Uterus (tissue), 4 donors: Measurements from ENCODE around the gene TMEM87A. TPM values are rescaled to one million over a fixed set of nuclear protein-coding genes. Genes with fewer than 3 reads are reported as not detected.

ENCODE experiments used
- DNase-seq, 2 donors: peaks; one replicate each; pipeline ENCODE4 v3.0.0-alpha.2; 2019 to 2020
- H3K27ac ChIP-seq, 2 donors: fragments of 200-600 bp; sonication (generic); 1 replicate in 1 of 2; 2 replicates in 1 of 2; pipeline ENCODE4 v1.5.1; 2016 to 2018
- H3K27me3 ChIP-seq, 2 donors: fragments of 200-600 bp; sonication (generic); one replicate each; pipeline ENCODE4 v1.5.1; 2018 to 2019; ENCODE audit warnings: control low read depth in 1 of 2
- H3K36me3 ChIP-seq, 2 donors: fragments of 200-600 bp; sonication (generic); one replicate each; pipeline ENCODE4 v1.5.1; 2019; ENCODE audit warnings: control low read depth in 1 of 2
- H3K4me1 ChIP-seq, 2 donors: fragments of 200-600 bp; sonication (generic); one replicate each; pipeline ENCODE4 v1.5.1; 2018 to 2019; ENCODE audit warnings: control low read depth in 1 of 2
- H3K4me3 ChIP-seq, 2 donors: fragments of 200-600 bp; sonication (generic); 1 replicate in 1 of 2; 2 replicates in 1 of 2; pipeline ENCODE4 v1.5.1; 2018 to 2019; ENCODE audit warnings: mild to moderate bottlenecking in 1 of 2
- H3K9me3 ChIP-seq, 2 donors: fragments of 200-600 bp; sonication (generic); one replicate each; pipeline ENCODE4 v1.5.1; 2019; ENCODE audit warnings: control low read depth in 1 of 2
- CTCF ChIP-seq, 4 experiments: fragments of 200-600 bp in 2 of 4; fragments of 450-650 bp in 2 of 4; sonication (generic) in 2 of 4; IDR thresholded peaks; one replicate each; pipeline ENCODE4 v1.5.1; 2016 to 2019; ENCODE audit warnings: antibody characterized with exemption in 4 of 4, mild to moderate bottlenecking in 2 of 4, moderate library complexity in 1 of 4
- POLR2A ChIP-seq, 2 donors: fragments of 450-650 bp; IDR thresholded peaks; one replicate each; pipeline ENCODE4 v1.6.1; 2016; ENCODE audit warnings: antibody characterized with exemption in 2 of 2, mild to moderate bottlenecking in 1 of 2, moderate library complexity in 1 of 2
- intact Hi-C: fragments of 100-400 bp; cut with DNase I; formaldehyde crosslinking; loops from one replicate; pipeline ENCODE4 v1.15.1; 2023; ENCODE audit warnings: low total_unique reads
- total RNA-seq, 4 donors: library from RNA; depleted of rRNA in 3 of 4; stranded (reverse); fragments of >200 nt in 3 of 4; gene quantifications; one replicate each; pipeline versions ENCODE4 v1.1.0 to v1.2.4, GENCODE V29; 2014 to 2023
- donor health status: DM: yes; HTN: yes; CAD: no.

TMEM87A gene
- total RNA-seq, 4 donors from 2014 or later = 25.4 to 96.5 (median 66.6) TPM

GRCh38 chr15:42215913-42216829 lies 57.1 kb downstream of the TMEM87A start:
- Histone ChIP-seq H3K27me3 (no peaks in the 10 kb centered on the region), H3K4me3 (no peak overlapping the region), H3K27ac (no peak overlapping the region), H3K9me3 (no peaks in the 10 kb centered on the region), H3K4me1 (no peaks in the 10 kb centered on the region), H3K36me3 (no peaks in the 10 kb centered on the region)
- DNase-seq = no peak
- TF ChIP-seq CTCF (IDR thresholded peaks at IDR 0.05) (no peak), POLR2A (IDR thresholded peaks at IDR 0.05) (no peak)
- intact Hi-C loops = no loop called here

- intact Hi-C loops = no loop called here
- TF ChIP-seq CTCF (IDR thresholded peaks at IDR 0.05) (no peak), POLR2A (IDR thresholded peaks at IDR 0.05) (no peak)
- H3K9me3 ChIP-seq = no peaks in the 10 kb centered on the region
- DNase-seq = no peak
- H3K4me3 ChIP-seq = no peak overlapping the region
- H3K27me3 ChIP-seq = no peaks in the 10 kb centered on the region
- no peak overlapping the region for H3K27ac ChIP-seq
- no peaks in the 10 kb centered on the region for H3K36me3 ChIP-seq
- H3K4me1 ChIP-seq = no peaks in the 10 kb centered on the region
Observed at GRCh38 chr15:42214600-42214999, 58.6 kb downstream of the TMEM87A start.

- intact Hi-C loops = no loop called here
- Histone ChIP-seq H3K27me3 (no peaks in the 10 kb centered on the region), H3K4me3 (no peak overlapping the region), H3K27ac (no peak overlapping the region), H3K4me1 (no peaks in the 10 kb centered on the region), H3K9me3 (no peaks in the 10 kb centered on the region), H3K36me3 (no peaks in the 10 kb centered on the region)
- TF ChIP-seq CTCF (IDR thresholded peaks at IDR 0.05) = no peak
- TF ChIP-seq POLR2A (IDR thresholded peaks at IDR 0.05) = no peak
- no peak for DNase-seq
Observed at GRCh38 chr15:42213511-42213910, 59.7 kb downstream of the TMEM87A start.

- Histone ChIP-seq H3K27me3 (no peaks in the 10 kb centered on the region), H3K27ac (no peak overlapping the region), H3K4me3 (no peak overlapping the region), H3K9me3 (no peaks in the 10 kb centered on the region), H3K36me3 (no peaks in the 10 kb centered on the region), H3K4me1 (no peaks in the 10 kb centered on the region)
- intact Hi-C loops = no loop called here
- TF ChIP-seq CTCF (IDR thresholded peaks at IDR 0.05) (no peak), POLR2A (IDR thresholded peaks at IDR 0.05) (no peak)
- DNase-seq = no peak
Observed at GRCh38 chr15:42210696-42211095, 62.5 kb downstream of the TMEM87A start.
